ENCODE data around the gene PCDHA5.
"Not testable (repeated sequence)": the region's sequence is repeated elsewhere in the genome, so short reads cannot be mapped to it uniquely, and the experiment has no call there.

The PCDHA5 gene

DNA sequence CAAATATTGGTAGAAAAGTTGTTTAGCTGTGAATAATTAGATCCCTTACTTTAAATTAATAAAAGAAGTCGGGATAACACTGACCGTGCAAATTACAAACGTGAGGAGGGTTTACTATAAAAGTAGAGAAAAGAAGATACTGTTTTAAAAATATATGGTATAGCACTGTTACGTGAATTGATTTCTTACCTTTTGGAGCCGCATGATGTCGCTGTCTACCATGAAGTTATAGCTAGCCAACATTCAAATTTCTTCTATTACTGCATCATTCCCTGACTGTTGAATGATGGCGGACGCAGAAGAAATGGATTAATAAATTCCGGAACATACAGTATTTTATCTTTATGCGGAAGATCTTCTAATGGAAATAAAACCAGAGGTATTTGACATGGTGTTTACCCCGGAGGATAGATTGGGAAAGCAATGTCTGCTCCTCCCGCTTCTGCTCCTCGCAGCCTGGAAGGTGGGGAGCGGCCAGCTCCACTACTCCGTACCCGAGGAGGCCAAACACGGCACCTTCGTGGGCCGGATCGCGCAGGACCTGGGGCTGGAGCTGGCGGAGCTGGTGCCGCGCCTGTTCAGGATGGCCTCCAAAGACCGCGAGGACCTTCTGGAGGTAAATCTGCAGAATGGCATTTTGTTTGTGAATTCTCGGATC is 6.4 kb downstream of the PCDHA5 start, which contains the start of gene PCDHA6:
Gene PCDHA6, plus strand, starts transcription at position 257 of the 658 bp plus-strand sequence. Its CDS starts 132 bp downstream, at position 389.
- DNase-seq, result no peak

DNA sequence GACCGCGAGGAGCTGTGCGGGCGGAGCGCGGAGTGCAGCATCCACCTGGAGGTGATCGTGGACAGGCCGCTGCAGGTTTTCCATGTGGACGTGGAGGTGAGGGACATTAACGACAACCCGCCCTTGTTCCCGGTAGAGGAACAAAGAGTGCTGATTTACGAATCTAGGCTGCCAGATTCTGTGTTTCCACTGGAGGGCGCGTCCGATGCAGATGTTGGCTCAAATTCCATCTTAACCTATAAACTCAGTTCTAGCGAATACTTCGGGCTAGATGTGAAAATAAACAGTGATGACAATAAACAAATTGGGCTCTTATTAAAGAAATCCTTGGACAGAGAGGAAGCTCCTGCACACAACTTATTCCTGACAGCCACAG is 6.9 kb downstream of the PCDHA5 start:
- no peak for DNase-seq

DNA sequence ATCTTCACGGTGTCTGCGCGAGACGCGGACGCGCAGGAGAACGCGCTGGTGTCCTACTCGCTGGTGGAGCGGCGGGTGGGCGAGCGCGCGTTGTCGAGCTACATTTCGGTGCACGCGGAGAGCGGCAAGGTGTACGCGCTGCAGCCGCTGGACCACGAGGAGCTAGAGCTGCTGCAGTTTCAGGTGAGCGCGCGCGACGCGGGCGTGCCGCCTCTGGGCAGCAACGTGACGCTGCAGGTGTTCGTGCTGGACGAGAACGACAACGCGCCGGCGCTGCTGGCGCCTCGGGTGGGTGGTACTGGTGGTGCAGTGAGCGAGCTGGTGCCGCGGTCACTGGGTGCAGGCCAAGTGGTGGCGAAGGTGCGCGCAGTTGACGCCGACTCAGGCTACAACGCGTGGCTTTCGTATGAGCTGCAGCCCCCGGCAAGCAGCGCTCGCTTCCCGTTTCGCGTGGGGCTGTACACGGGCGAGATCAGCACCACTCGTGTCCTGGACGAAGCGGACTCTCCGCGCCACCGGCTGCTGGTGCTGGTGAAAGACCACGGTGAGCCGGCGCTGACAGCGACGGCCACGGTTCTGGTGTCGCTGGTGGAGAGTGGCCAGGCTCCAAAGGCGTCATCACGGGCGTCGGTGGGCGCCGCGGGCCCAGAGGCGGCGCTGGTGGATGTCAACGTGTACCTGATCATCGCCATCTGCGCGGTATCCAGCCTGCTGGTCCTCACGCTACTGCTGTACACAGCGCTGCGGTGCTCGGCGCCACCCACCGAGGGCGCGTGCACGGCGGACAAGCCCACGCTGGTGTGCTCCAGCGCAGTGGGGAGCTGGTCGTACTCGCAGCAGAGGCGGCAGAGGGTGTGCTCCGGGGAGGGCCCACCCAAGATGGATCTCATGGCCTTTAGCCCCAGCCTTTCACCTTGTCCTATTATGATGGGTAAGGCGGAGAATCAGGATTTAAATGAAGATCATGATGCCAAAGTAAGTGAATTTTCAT is 8.4 kb downstream of the PCDHA5 start:
- not testable (repeated sequence) for DNase-seq

DNA sequence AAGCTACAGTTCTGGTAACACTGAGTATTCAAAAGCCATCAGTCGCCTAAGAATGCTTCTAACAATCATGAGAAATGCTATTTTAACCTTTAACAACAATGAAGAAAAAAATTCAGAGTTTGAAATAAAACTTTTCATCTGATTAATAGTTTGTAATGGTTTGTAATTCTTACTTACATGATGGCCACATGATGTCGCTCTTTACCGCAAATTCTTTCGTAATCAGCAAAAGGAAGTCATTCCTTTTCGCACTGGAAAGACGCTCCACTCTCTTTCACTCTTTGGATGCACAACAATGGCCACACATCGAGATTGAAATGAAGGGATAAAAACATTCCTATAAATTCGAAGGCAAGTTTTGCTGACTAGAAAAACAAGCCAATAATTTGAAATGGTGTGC is 12.6 kb downstream of the PCDHA5 start, which contains the start of gene PCDHA7:
Gene PCDHA7, plus strand, starts transcription at position 277 of the 400 bp plus-strand sequence. Its CDS starts 115 bp downstream, at position 392.
- no peak for DNase-seq

DNA sequence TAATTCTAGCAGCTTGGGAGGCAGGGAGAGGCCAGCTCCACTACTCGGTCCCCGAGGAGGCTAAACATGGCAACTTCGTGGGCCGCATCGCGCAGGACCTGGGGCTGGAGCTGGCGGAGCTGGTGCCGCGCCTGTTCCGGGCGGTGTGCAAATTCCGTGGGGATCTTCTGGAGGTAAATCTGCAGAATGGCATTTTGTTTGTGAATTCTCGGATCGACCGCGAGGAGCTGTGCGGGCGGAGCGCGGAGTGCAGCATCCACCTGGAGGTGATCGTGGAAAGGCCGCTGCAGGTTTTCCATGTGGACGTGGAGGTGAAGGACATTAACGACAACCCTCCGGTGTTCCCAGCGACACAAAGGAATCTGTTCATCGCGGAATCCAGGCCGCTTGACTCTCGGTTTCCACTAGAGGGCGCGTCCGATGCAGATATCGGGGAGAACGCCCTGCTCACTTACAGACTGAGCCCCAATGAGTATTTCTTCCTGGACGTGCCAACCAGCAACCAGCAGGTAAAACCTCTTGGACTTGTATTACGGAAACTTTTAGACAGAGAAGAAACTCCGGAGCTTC is 13.1 kb downstream of the PCDHA5 start:
- not testable (repeated sequence) for DNase-seq

DNA sequence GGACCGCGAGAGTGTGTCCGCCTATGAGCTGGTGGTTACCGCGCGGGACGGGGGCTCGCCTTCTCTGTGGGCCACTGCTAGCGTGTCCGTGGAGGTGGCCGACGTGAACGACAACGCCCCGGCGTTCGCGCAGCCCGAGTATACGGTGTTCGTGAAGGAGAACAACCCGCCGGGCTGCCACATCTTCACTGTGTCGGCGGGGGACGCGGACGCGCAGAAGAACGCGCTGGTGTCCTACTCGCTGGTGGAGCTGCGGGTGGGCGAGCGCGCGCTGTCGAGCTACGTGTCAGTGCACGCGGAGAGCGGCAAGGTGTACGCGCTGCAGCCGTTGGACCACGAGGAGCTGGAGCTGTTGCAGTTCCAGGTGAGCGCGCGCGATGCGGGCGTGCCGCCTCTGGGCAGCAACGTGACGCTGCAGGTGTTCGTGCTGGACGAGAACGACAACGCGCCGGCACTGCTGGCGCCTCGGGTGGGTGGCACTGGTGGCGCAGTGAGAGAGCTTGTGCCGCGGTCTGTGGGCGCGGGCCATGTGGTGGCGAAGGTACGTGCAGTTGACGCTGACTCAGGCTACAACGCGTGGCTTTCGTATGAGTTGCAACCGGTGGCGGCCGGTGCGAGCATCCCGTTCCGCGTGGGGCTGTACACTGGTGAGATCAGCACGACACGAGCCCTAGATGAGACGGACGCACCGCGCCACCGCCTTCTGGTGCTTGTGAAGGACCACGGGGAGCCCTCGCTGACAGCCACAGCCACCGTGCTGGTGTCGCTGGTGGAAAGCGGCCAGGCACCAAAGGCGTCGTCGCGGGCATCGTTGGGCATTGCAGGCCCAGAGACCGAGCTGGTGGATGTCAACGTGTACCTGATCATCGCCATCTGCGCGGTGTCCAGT is 14.5 kb downstream of the PCDHA5 start:
- no peak for DNase-seq

DNA sequence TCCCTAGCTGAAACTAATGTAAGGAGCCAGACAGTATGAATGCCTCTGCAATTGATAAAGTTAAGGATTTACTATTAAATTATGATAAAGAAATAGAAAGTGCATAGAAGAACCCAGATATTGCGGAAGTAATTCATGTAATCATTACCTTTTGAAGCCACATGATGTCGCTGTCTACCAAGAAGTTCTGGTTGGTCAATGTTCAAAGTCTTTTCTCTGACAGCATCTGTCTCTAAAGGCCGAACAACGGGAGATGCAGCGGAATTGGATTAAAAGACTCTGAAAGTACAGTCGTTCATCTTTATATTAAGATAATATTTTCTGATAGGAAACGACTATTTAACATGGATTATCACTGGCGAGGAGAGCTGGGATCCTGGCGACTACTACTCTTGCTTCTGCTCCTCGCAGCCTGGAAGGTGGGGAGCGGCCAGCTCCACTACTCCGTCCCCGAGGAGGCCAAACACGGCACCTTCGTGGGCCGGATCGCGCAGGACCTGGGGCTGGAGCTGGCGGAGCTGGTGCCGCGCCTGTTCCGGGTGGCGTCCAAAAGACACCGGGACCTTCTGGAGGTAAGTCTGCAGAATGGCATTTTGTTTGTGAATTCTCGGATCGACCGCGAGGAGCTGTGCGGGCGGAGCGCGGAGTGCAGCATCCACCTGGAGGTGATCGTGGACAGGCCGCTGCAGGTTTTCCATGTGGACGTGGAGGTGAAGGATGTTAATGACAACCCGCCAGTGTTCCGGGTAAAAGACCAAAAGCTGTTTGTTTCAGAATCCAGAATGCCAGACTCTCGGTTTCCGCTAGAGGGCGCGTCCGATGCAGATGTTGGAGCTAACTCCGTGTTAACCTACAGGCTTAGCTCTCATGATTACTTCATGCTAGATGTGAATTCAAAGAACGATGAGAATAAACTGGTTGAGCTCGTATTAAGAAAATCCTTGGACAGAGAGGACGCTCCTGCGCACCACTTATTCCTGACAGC is 19.9 kb downstream of the PCDHA5 start, which contains the start of gene PCDHA8:
Gene PCDHA8, plus strand, starts transcription at position 210 of the 985 bp plus-strand sequence. Its CDS starts 135 bp downstream, at position 345.
- DNase-seq, result no peak

DNA sequence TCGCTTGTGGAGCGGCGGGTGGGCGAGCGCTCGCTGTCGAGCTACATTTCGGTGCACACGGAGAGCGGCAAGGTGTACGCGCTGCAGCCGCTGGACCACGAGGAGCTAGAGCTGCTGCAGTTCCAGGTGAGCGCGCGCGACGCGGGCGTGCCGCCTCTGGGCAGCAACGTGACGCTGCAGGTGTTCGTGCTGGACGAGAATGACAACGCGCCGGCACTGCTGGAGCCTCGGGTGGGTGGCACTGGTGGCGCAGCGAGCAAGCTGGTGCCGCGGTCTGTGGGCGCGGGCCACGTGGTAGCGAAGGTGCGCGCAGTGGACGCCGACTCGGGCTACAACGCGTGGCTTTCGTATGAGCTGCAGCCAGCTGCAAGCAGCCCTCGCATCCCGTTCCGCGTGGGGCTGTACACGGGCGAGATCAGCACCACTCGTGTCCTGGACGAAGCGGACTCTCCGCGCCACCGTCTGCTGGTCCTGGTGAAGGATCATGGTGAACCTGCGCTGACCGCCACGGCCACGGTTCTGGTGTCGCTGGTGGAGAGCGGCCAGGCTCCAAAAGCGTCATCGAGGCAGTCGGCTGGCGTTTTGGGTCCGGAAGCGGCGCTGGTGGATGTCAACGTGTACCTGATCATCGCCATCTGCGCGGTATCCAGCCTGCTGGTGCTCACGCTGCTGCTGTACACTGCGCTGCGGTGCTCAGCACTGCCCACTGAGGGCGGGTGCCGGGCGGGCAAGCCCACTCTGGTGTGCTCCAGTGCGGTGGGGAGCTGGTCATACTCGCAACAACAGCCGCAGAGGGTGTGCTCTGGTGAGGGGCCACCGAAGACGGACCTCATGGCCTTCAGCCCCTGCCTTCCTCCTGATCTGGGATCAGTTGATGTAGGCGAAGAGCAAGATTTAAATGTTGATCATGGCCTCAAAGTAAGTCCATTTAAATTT is 21.7 kb downstream of the PCDHA5 start:
- DNase-seq, result no peak

DNA sequence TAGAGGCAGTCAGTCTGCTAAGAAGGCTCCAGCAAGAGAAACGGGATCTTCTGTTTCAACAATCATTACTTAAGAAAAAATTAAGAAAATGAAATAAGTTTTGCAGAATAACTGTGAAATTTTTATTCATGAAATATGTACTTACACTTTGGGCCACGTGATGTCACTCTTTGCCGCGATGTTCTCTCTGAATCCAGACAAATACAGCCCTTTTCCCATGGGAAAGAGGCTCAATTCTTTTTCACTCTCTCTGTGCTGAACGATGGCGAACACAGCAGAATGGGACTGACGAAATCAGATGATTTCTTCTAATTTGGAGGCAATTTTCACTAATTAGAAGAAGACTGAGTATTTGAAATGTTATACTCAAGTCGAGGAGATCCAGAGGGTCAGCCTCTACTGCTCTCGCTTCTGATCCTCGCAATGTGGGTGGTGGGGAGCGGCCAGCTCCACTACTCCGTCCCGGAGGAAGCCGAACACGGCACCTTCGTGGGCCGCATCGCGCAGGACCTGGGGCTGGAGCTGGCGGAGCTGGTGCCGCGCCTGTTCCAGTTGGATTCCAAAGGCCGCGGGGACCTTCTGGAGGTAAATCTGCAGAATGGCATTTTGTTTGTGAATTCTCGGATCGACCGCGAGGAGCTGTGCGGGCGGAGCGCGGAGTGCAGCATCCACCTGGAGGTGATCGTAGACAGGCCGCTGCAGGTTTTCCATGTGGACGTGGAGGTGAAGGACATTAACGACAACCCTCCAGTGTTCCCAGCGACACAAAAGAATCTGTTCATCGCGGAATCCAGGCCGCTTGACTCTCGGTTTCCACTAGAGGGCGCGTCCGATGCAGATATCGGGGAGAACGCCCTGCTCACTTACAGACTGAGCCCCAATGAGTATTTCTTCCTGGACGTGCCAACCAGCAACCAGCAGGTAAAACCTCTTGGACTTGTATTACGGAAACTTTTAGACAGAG is 27.0 kb downstream of the PCDHA5 start, which contains the start of gene PCDHA9:
Gene PCDHA9, plus strand, starts transcription at position 244 of the 964 bp plus-strand sequence. Its CDS starts 114 bp downstream, at position 358.
- not testable (repeated sequence) for DNase-seq

DNA sequence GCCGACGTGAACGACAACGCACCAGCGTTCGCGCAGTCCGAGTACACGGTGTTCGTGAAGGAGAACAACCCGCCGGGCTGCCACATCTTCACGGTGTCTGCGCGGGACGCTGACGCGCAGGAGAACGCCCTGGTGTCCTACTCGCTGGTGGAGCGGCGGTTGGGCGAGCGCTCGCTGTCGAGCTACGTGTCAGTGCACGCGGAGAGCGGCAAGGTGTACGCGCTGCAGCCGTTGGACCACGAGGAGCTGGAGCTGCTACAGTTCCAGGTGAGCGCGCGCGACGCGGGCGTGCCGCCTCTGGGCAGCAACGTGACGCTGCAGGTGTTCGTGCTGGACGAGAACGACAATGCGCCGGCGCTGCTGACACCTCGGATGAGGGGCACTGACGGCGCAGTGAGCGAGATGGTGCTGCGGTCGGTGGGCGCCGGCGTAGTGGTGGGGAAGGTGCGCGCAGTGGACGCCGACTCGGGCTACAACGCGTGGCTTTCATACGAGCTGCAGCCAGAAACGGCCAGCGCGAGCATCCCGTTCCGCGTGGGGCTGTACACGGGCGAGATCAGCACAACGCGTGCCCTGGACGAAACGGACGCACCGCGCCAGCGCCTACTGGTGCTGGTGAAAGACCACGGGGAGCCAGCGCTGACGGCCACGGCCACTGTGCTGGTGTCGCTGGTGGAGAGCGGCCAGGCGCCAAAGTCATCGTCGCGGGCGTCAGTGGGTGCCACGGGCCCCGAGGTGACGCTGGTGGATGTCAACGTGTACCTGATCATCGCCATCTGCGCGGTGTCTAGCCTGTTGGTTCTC is 28.6 kb downstream of the PCDHA5 start:
- not testable (repeated sequence) for DNase-seq

DNA sequence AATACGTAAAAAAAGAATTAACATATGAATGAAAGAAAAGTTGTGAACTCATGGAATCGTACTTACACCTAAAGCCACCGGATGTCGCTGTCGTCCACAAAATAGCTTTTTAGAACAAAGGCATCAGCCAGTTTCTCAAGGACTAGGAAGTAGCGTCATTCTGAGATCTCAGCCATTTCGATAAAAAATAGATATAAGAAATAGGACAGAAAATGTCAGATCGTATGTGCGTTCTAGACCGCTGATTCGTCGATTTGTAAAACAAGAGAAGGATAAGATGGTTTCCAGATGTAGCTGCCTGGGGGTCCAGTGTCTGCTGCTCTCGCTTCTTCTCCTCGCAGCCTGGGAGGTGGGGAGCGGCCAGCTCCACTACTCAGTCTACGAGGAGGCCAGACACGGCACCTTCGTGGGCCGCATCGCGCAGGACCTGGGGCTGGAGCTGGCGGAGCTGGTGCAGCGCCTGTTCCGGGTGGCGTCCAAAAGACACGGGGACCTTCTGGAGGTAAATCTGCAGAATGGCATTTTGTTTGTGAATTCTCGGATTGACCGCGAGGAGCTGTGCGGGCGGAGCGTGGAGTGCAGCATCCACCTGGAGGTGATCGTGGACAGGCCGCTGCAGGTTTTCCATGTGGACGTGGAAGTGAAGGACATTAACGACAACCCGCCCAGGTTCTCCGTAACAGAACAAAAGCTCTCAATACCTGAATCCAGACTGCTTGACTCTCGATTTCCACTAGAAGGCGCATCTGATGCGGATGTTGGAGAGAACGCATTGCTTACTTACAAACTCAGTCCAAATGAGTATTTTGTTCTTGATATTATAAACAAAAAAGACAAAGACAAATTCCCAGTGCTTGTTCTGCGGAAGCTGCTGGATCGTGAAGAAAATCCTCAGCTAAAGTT is 34.6 kb downstream of the PCDHA5 start, which contains the start of gene PCDHA10:
Gene PCDHA10, plus strand, starts transcription at position 126 of the 903 bp plus-strand sequence. Its CDS starts 152 bp downstream, at position 278.
- DNase-seq, result no peak

DNA sequence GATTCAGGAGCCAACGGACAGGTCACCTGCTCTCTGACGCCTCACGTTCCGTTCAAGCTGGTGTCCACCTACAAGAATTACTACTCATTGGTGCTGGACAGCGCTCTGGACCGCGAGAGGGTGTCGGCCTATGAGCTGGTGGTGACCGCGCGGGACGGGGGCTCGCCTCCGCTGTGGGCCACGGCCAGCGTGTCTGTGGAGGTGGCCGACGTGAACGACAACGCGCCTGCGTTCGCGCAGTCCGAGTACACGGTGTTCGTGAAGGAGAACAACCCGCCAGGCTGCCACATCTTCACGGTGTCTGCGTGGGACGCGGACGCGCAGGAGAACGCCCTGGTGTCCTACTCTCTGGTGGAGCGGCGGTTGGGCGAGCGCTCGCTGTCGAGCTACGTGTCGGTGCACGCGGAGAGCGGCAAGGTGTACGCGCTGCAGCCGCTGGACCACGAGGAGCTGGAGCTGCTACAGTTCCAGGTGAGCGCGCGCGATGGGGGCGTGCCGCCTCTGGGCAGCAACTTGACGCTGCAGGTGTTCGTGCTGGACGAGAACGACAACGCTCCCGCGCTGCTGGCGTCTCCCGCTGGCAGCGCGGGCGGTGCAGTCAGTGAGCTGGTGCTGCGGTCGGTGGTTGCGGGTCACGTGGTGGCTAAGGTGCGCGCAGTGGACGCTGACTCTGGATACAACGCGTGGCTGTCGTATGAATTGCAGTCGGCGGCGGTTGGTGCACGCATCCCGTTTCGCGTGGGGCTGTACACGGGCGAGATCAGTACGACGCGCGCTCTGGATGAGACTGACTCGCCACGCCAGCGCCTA is 36.0 kb downstream of the PCDHA5 start:
- DNase-seq, result no peak

DNA sequence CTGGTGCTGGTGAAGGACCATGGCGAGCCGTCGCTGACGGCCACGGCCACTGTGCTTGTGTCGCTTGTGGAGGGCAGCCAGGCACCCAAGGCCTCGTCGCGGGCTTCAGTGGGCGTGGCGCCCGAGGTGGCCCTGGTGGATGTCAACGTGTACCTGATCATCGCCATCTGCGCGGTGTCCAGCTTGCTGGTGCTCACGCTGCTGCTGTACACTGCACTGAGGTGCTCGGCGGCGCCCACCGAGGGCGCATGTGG is 36.5 kb downstream of the PCDHA5 start:
- DNase-seq, result no peak

DNA sequence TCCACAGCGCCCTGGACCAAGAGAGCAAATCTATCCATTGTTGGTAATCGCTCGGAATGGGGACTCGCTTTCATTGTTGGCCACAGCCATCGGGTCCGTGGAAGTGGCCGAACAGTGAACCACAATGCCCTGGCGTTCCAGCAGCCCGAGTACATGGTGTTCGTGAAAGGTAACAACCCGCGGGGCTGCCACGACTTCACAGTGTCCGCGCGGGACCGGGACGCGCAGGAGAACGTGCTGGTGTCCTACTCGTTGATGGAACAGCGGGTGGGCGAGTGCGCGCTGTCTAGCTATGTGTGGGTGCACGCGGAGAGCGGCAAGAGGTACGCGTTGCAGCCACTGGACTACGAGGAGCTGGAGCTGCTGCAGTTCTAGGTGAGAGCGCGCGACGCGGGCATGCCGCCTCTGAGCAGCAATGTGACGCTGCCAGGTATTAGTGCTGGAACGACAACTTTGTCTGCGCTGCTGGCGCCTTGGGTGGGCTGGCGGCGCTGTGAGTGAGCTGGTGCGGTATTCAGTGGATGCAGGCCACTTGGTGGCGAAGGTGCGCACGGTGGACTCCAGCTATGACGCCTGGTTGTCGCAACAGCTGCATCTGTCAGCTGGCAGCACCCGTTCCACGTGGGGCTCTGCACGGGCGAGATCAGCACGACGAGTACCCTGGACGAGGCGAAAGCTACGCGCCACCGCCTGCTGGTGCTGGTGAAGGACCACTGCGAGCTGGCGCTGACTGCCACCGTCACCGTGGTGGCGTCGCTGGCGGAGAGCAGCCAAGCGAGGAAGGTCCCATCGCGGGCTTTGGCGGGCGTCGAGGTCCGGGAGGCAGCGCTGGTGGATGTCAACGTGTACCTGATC is 41.3 kb downstream of the PCDHA5 start:
- DNase-seq, result no peak

Measured in SIG-M5 (cell line).